ENCODE data around the gene LRRC8C.

LRRC8C gene

GRCh38 chr1:89669441-89669840 lies 36.5 kb downstream of the LRRC8C start:
- Histone ChIP-seq H2AFZ (ENCODE audit: low read length) (no peak overlapping the region), H3K9me2 (replicated peaks; ENCODE audit: low read depth, low read length) (no peaks in the 10 kb centered on the region), H3K27me3 (ENCODE audit: insufficient read depth, low read length, poor library complexity, severe bottlenecking) (no peaks in the 10 kb centered on the region), H3K4me1 (ENCODE audit: insufficient read depth, low read length, poor library complexity, severe bottlenecking) (peaks cover 18% of the 10 kb centered on the region), H3K36me3 (ENCODE audit: insufficient read depth, low read length) (no peaks in the 10 kb centered on the region), H3K4me2 (ENCODE audit: low read depth, low read length, poor library complexity, severe bottlenecking) (no peak overlapping the region), H3K9ac (ENCODE audit: low read depth, low read length, poor library complexity, severe bottlenecking) (no peak overlapping the region), H4K20me1 (ENCODE audit: insufficient read depth, low read length, poor library complexity, severe bottlenecking) (peaks cover 10% of the 10 kb centered on the region), H3K9me3 (ENCODE audit: insufficient read depth, low read depth, low read length) (no peaks in the 10 kb centered on the region), H3F3A (ENCODE audit: low read depth) (no peaks in the 10 kb centered on the region), H3K4me3 (ENCODE audit: low read length, poor library complexity, severe bottlenecking) (no peak overlapping the region), H3K79me2 (ENCODE audit: insufficient read depth, low read length) (peaks cover 59% of the 10 kb centered on the region)
- TF ChIP-seq CTCF (conservative IDR thresholded peaks at IDR 0.05; ENCODE audit: low read length) (no peak), EZH2phosphoT487 (IDR thresholded peaks at IDR 0.05; ENCODE audit: borderline replicate concordance) (no peak)

GRCh38 chr1:89670163-89670562 lies 37.2 kb downstream of the LRRC8C start:
- Histone ChIP-seq H3F3A (ENCODE audit: low read depth) (no peaks in the 10 kb centered on the region), H3K79me2 (ENCODE audit: insufficient read depth, low read length) (peaks cover 61% of the 10 kb centered on the region), H3K4me1 (ENCODE audit: insufficient read depth, low read length, poor library complexity, severe bottlenecking) (peaks cover 25% of the 10 kb centered on the region), H3K4me2 (ENCODE audit: low read depth, low read length, poor library complexity, severe bottlenecking) (no peak overlapping the region), H4K20me1 (ENCODE audit: insufficient read depth, low read length, poor library complexity, severe bottlenecking) (peaks cover 10% of the 10 kb centered on the region), H3K9me3 (ENCODE audit: insufficient read depth, low read depth, low read length) (no peaks in the 10 kb centered on the region), H3K36me3 (ENCODE audit: insufficient read depth, low read length) (no peaks in the 10 kb centered on the region), H3K27me3 (ENCODE audit: insufficient read depth, low read length, poor library complexity, severe bottlenecking) (no peaks in the 10 kb centered on the region), H3K9me2 (replicated peaks; ENCODE audit: low read depth, low read length) (no peaks in the 10 kb centered on the region), H3K4me3 (ENCODE audit: low read length, poor library complexity, severe bottlenecking) (no peak overlapping the region), H3K9ac (ENCODE audit: low read depth, low read length, poor library complexity, severe bottlenecking) (no peak overlapping the region), H2AFZ (ENCODE audit: low read length) (no peak overlapping the region)
- TF ChIP-seq EZH2phosphoT487 (IDR thresholded peaks at IDR 0.05; ENCODE audit: borderline replicate concordance) (no peak), CTCF (conservative IDR thresholded peaks at IDR 0.05; ENCODE audit: low read length) (no peak)

- Histone ChIP-seq H4K20me1 (ENCODE audit: insufficient read depth, low read length, poor library complexity, severe bottlenecking) (peaks cover 10% of the 10 kb centered on the region), H3K9ac (ENCODE audit: low read depth, low read length, poor library complexity, severe bottlenecking) (no peak overlapping the region), H3K4me3 (ENCODE audit: low read length, poor library complexity, severe bottlenecking) (no peak overlapping the region), H3K9me3 (ENCODE audit: insufficient read depth, low read depth, low read length) (no peaks in the 10 kb centered on the region), H3K4me2 (ENCODE audit: low read depth, low read length, poor library complexity, severe bottlenecking) (no peak overlapping the region), H2AFZ (ENCODE audit: low read length) (no peak overlapping the region), H3K79me2 (ENCODE audit: insufficient read depth, low read length) (peaks cover 64% of the 10 kb centered on the region), H3K36me3 (ENCODE audit: insufficient read depth, low read length) (no peaks in the 10 kb centered on the region), H3K4me1 (ENCODE audit: insufficient read depth, low read length, poor library complexity, severe bottlenecking) (peaks cover 30% of the 10 kb centered on the region), H3F3A (ENCODE audit: low read depth) (no peaks in the 10 kb centered on the region), H3K27me3 (ENCODE audit: insufficient read depth, low read length, poor library complexity, severe bottlenecking) (no peaks in the 10 kb centered on the region), H3K9me2 (replicated peaks; ENCODE audit: low read depth, low read length) (no peaks in the 10 kb centered on the region)
- TF ChIP-seq CTCF (conservative IDR thresholded peaks at IDR 0.05; ENCODE audit: low read length) (no peak), EZH2phosphoT487 (IDR thresholded peaks at IDR 0.05; ENCODE audit: borderline replicate concordance) (no peak)
Observed at GRCh38 chr1:89670711-89671110, 37.8 kb downstream of the LRRC8C start.
